Measurements from ENCODE around the gene NT5C1A. TPM values are rescaled to one million over a fixed set of nuclear protein-coding genes. Genes with fewer than 3 reads are reported as not detected.

Gene NT5C1A
- total and polyA plus RNA-seq, 4 donors, result not detected

DNA sequence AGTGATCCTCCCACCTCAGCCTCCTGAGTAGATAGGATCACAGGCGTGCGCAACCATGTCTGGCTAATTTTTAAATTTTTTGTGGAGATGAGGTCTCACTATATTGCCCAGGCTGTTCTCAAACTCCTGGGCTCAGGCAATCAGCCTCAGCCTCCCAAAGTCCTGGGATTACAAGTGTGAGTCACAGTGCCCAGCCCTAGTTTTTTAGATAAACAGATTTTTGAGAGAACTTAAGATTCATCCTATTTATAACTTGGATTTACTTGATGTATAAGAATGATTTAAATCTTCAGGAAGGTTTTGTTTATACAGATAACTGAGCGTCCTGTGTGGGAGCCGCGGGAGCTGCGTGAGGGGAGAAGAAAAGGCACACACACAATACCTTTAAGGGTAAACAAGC, 58.7 kb downstream of the NT5C1A start:
- Histone ChIP-seq H3K27me3 (ENCODE audit: control insufficient read depth in 3 of 3, insufficient read depth in 3 of 3, low read length in 2 of 3) (no peaks in the 10 kb centered on the region), H3K4me1 (ENCODE audit: control insufficient read depth in 5 of 5, insufficient read depth in 5 of 5, low read length in 5 of 5) (peaks cover 0 to 4% (median 0%) of the 10 kb centered on the region in 5 donors), H3K9ac (ENCODE audit: insufficient read depth in 1 of 2, low read length in 2 of 2) (no peak overlapping the region), H3K9me3 (ENCODE audit: control insufficient read depth in 4 of 4, insufficient read depth in 3 of 4, low read length in 3 of 4) (peaks cover 0 to 2% (median 0%) of the 10 kb centered on the region in 4 donors), H3K4me3 (no peak overlapping the region), H3K27ac (ENCODE audit: low read depth in 1 of 2, low read length in 1 of 2) (no peak overlapping the region), H3K36me3 (ENCODE audit: control insufficient read depth in 4 of 4, insufficient read depth in 4 of 4, low read length in 4 of 4) (no peaks in the 10 kb centered on the region)
- TF ChIP-seq, protein P1, sequence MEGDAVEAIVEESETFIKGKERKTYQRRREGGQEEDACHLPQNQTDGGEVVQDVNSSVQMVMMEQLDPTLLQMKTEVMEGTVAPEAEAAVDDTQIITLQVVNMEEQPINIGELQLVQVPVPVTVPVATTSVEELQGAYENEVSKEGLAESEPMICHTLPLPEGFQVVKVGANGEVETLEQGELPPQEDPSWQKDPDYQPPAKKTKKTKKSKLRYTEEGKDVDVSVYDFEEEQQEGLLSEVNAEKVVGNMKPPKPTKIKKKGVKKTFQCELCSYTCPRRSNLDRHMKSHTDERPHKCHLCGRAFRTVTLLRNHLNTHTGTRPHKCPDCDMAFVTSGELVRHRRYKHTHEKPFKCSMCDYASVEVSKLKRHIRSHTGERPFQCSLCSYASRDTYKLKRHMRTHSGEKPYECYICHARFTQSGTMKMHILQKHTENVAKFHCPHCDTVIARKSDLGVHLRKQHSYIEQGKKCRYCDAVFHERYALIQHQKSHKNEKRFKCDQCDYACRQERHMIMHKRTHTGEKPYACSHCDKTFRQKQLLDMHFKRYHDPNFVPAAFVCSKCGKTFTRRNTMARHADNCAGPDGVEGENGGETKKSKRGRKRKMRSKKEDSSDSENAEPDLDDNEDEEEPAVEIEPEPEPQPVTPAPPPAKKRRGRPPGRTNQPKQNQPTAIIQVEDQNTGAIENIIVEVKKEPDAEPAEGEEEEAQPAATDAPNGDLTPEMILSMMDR (IDR thresholded peaks at IDR 0.05; ENCODE audit: control extremely low read depth, extremely low read depth), result no peak
- ATAC-seq (ENCODE audit: insufficient read depth, low FRiP score) (no peak), DNase-seq (no peak)
- WGBS, 2 donors, result 76 to 78% methylated on average over 6 of the region's 6 CpGs

DNA sequence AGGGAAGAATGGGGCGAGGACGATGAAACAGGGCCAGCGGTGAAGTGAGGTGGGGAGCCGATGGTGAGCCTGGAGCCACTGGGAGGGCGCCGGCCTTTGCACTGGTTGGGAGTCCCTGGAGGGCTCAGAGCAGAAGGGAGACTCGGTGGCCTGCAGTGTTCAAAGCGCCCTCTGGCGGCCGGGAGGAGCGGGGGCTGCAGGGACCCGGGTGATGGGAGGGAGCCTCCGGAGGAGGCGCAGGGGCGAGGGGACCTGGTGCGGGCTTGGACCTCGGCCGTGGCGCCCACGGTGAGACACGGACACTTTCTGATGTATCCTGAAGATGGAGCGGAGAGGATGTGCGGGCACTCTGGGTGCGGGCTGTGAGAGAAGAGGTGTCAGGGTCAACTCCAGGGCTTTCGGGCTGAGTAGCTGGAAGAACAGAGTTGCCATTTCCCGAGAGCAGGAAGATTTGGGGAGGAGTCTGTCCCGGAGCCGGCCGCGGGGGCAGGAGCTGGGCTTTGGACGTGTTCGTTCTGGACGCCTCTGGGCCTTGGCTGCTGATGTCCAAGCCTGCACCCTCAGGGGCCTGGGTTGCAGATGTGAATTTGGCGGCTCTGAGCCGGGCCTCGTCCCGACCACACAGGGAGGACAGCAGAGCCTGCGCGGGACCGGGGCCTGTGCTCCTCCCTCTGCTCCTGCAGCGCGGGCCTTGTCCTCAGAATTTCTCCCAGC, 62.1 kb downstream of the NT5C1A start:
- H3K4me1 ChIP-seq (ENCODE audit: control insufficient read depth in 5 of 5, insufficient read depth in 5 of 5, low read length in 5 of 5), result peaks cover 0 to 4% (median 0%) of the 10 kb centered on the region in 5 donors
- 41 to 46% methylated on average over 42 of the region's 42 CpGs for WGBS, 2 donors
- DNase-seq (peak; percentile 29 to 58 (median 50)), ATAC-seq (ENCODE audit: insufficient read depth, low FRiP score) (peak; percentile 76)
- TF ChIP-seq, protein P1 (IDR thresholded peaks at IDR 0.05; ENCODE audit: control extremely low read depth, extremely low read depth), result peak; percentile 50
- H3K27ac ChIP-seq (ENCODE audit: low read depth in 1 of 2, low read length in 1 of 2), result no peak overlapping the region
- no peak overlapping the region for H3K4me3 ChIP-seq
- H3K36me3 ChIP-seq (ENCODE audit: control insufficient read depth in 4 of 4, insufficient read depth in 4 of 4, low read length in 4 of 4), result no peaks in the 10 kb centered on the region
- H3K27me3 ChIP-seq (ENCODE audit: control insufficient read depth in 3 of 3, insufficient read depth in 3 of 3, low read length in 2 of 3), result no peaks in the 10 kb centered on the region
- no peaks in the 10 kb centered on the region for H3K9me3 ChIP-seq (ENCODE audit: control insufficient read depth in 4 of 4, insufficient read depth in 3 of 4, low read length in 3 of 4)
- H3K9ac ChIP-seq (ENCODE audit: insufficient read depth in 1 of 2, low read length in 2 of 2), result no peak overlapping the region

Other genes starting within 250 kb of the NT5C1A start
- under 1 TPM; 0.55 to 0.68 TPM for gene BMP8A, start 180.5 kb downstream of the NT5C1A start, total RNA-seq
- under 1 TPM in 1 of 2 donors, not detected in 1; 0.30 TPM for gene BMP8A, start 180.5 kb downstream of the NT5C1A start, polyA plus RNA-seq
- 100 to 1,000 TPM; 127 to 245 TPM for gene PABPC4, start 95.3 kb downstream of the NT5C1A start, total RNA-seq
- gene PABPC4, start 95.3 kb downstream of the NT5C1A start, polyA plus RNA-seq, result 100 to 1,000 TPM; 104 to 165 TPM
- 10 to 100 TPM; 14.3 to 19.6 TPM for gene HEYL, start 32.5 kb downstream of the NT5C1A start, total RNA-seq
- gene HEYL, start 32.5 kb downstream of the NT5C1A start, polyA plus RNA-seq, result 1 to 10 TPM; 7.6 TPM
- under 1 TPM; 0.18 to 0.43 TPM for gene HPCAL4, start 19.3 kb upstream of the NT5C1A start, total RNA-seq
- under 1 TPM; 0.08 to 0.16 TPM for gene HPCAL4, start 19.3 kb upstream of the NT5C1A start, polyA plus RNA-seq
- 10 to 100 TPM; 30.5 to 55.5 TPM for gene PPIE, start 66.8 kb upstream of the NT5C1A start, total RNA-seq
- 10 to 100 TPM; 40.9 to 47.6 TPM for gene PPIE, start 66.8 kb upstream of the NT5C1A start, polyA plus RNA-seq
- gene OXCT2, start 99.2 kb upstream of the NT5C1A start, total RNA-seq, result under 1 TPM; 0.17 to 0.95 TPM
- under 1 TPM; 0.43 to 0.53 TPM for gene OXCT2, start 99.2 kb upstream of the NT5C1A start, polyA plus RNA-seq
- gene BMP8B, start 116.8 kb upstream of the NT5C1A start, total RNA-seq, result 1 to 10 TPM; 1.0 to 4.9 TPM
- under 1 TPM; 0.63 to 0.77 TPM for gene BMP8B, start 116.8 kb upstream of the NT5C1A start, polyA plus RNA-seq
- gene TRIT1, start 211.4 kb upstream of the NT5C1A start, total RNA-seq, result 10 to 100 TPM; 18.5 to 42.5 TPM
- 10 to 100 TPM; 10.3 to 13.5 TPM for gene TRIT1, start 211.4 kb upstream of the NT5C1A start, polyA plus RNA-seq
- 1 to 10 TPM; 6.0 to 7.8 TPM for gene MYCL, start 229.8 kb upstream of the NT5C1A start, total RNA-seq
- 1 to 10 TPM; 2.4 to 2.7 TPM for gene MYCL, start 229.8 kb upstream of the NT5C1A start, polyA plus RNA-seq

All from lung (tissue), 12 donors.